Transverse colon (tissue), 4 donors: ENCODE results near the gene PDZRN3. TPM values are rescaled to one million over a fixed set of nuclear protein-coding genes. Genes with fewer than 3 reads are reported as not detected.
A peak's percentile ranks its signal among the peaks of the same experiment; 100 is the strongest.

Experiments
- DNase-seq: peaks from one replicate; pipeline ENCODE4 v3.0.0-alpha.2; 2019
- H3K27ac ChIP-seq, 4 donors: fragments of 200-600 bp; sonication (generic); 2 replicates each; pipeline ENCODE4 v1.5.1; 2016 to 2018; ENCODE audit warnings: inconsistent platforms in 4 of 4
- H3K27me3 ChIP-seq: fragments of 200-600 bp; sonication (generic); 2 replicates; pipeline ENCODE4 v1.5.1; 2017; ENCODE audit warnings: inconsistent platforms
- H3K36me3 ChIP-seq, 4 donors: fragments of 200-600 bp; sonication (generic); 2 replicates each; pipeline ENCODE4 v1.5.1; 2017 to 2019; ENCODE audit warnings: inconsistent platforms in 4 of 4
- H3K4me1 ChIP-seq, 4 donors: fragments of 200-600 bp; sonication (generic); 2 replicates each; pipeline ENCODE4 v1.5.1; 2017 to 2020; ENCODE audit warnings: inconsistent platforms in 4 of 4
- H3K4me3 ChIP-seq, 4 donors: fragments of 200-600 bp; sonication (generic); 1 replicate in 1 of 4; 2 replicates in 3 of 4; pipeline versions ENCODE4 v1.5.1 to v1.6.1; 2017 to 2019; ENCODE audit warnings: inconsistent platforms in 4 of 4
- H3K9me3 ChIP-seq, 2 donors: fragments of 200-600 bp; sonication (generic); 2 replicates each; pipeline ENCODE4 v1.5.1; 2017 to 2019; ENCODE audit warnings: inconsistent platforms in 2 of 2
- CTCF ChIP-seq, 5 experiments: fragments of 200-600 bp in 3 of 5; fragments of 450-650 bp in 2 of 5; sonication (generic) in 3 of 5; IDR thresholded peaks; 1 replicate in 2 of 5; 2 replicates in 3 of 5; pipeline ENCODE4 v1.5.1; 2016 to 2017; ENCODE audit warnings: antibody characterized with exemption in 5 of 5, inconsistent platforms in 3 of 5, mild to moderate bottlenecking in 2 of 5, moderate library complexity in 1 of 5
- EP300 ChIP-seq: sonication (generic); formaldehyde crosslinking; IDR thresholded peaks from one replicate; pipeline ENCODE4 v1.6.1; 2017; ENCODE audit warnings: antibody characterized with exemption, low read depth
- POLR2A ChIP-seq: fragments of 450-650 bp; IDR thresholded peaks from one replicate; pipeline ENCODE4 v1.6.1; 2016; ENCODE audit warnings: antibody characterized with exemption, mild to moderate bottlenecking, moderate library complexity
- POLR2AphosphoS5 ChIP-seq, 3 donors: sonication (generic); formaldehyde crosslinking; IDR thresholded peaks; one replicate each; pipeline ENCODE4 v1.6.1; 2016; ENCODE audit warnings: antibody characterized with exemption in 3 of 3
- WGBS, 2 donors: methylation state at CpG; one replicate each; pipeline ENCODE4 v1.1.5; 2018; ENCODE audit warnings: low coverage in 1 of 2; 5-methylcytosine and 5-hydroxymethylcytosine counted together
- in situ Hi-C, 4 donors: fragments of 200-750 bp; cut with MboI; loops; one replicate each; pipeline versions ENCODE4 v1.15.0 to v1.15.1; 2017; ENCODE audit warnings: low sequenced_read_pairs in 3 of 4, low pct_ligation_motif_present in 1 of 4, low pct_unique_long_range_greater_than_20kb in 1 of 4
- intact Hi-C: fragments of 100-400 bp; cut with DNase I; formaldehyde crosslinking; loops from one replicate; pipeline ENCODE4 v1.15.1; 2023; ENCODE audit warnings: low total_unique reads
- total RNA-seq, 4 donors: library from RNA; depleted of rRNA; stranded (reverse); fragments of >200 nt; gene quantifications; one replicate each; pipeline ENCODE4 v1.1.0, GENCODE V29; 2016

The PDZRN3 gene
- total RNA-seq, 4 donors from 2014 or later = 31.9 to 191 (median 75.3) TPM

DNA sequence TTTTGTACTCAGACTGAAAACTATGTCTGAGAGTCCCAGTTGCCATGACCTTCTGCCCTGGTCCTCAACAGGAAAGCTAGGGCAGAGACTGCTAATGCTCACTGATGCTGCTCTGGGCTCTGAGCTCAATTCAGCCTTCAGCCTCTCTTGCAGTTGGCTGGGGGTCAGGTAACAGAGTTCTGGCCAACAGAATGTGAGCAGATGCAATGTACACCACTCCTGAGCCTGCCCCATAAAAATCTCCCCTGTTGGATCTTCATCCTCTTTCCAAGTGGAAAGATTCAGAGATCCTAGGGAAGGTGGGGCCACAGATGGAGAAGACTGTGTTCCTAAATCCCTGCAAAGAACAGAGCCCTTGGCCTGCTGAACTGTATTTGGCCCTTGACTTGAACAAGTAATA, 87.8 kb downstream of the PDZRN3 start:
- Histone ChIP-seq H3K36me3 (no peaks in the 10 kb centered on the region), H3K4me3 (no peak overlapping the region), H3K9me3 (no peaks in the 10 kb centered on the region), H3K4me1 (peaks cover 8 to 46% (median 13%) of the 10 kb centered on the region in 4 donors), H3K27ac (peak overlapping the region in 3 of 4 donors; percentile 38 to 50 (median 43)), H3K27me3 (no peaks in the 10 kb centered on the region)
- in situ Hi-C loops (no loop called here), intact Hi-C loops (no loop called here)
- DNase-seq = no peak
- TF ChIP-seq EP300 (no peak), POLR2AphosphoS5 (IDR thresholded peaks at IDR 0.05) (peak in 1 of 3 donors; percentile 21)

- peak overlapping the region in 3 of 4 donors; percentile 38 to 50 (median 43) for H3K27ac ChIP-seq
- no peak for TF ChIP-seq CTCF (IDR thresholded peaks at IDR 0.05)
- TF ChIP-seq POLR2A = no peak
- no peak for TF ChIP-seq POLR2AphosphoS5 (IDR thresholded peaks at IDR 0.05)
- DNase-seq = no peak
- no peaks in the 10 kb centered on the region for H3K36me3 ChIP-seq
- H3K4me3 ChIP-seq = no peak overlapping the region
- no peaks in the 10 kb centered on the region for H3K27me3 ChIP-seq
- H3K4me1 ChIP-seq = peaks cover 7 to 42% (median 8%) of the 10 kb centered on the region in 4 donors
- in situ Hi-C loops (no loop called here), intact Hi-C loops (no loop called here)
- WGBS, 2 donors = 73 to 94% methylated on average over 4 of the region's 4 CpGs
- H3K9me3 ChIP-seq = no peaks in the 10 kb centered on the region
Measured at GRCh38 chr3:73536336-73536895, 88.3 kb downstream of the PDZRN3 start.

DNA sequence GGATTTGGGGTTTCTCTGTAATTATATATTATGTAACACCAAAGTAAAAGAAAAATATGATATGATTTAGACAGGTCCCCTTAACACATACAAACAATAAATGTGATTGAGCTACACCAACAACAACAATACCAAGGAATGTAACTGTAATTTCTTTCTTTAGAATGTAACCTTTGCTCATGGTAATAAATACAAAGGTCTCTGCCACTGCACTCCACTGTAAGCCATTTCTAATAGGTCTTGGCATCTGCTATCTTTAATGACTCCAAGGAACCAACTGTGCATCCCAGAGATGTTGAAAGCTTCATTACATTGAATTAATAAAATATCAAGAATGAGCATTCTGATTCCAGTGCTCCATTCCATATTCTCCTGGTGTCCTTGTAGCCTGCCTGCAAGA, 88.8 kb downstream of the PDZRN3 start:
- intact Hi-C loops = no loop called here
- H3K27ac ChIP-seq = peak overlapping the region in 3 of 4 donors; percentile 38 to 50 (median 43)
- in situ Hi-C loops = no loop called here

DNA sequence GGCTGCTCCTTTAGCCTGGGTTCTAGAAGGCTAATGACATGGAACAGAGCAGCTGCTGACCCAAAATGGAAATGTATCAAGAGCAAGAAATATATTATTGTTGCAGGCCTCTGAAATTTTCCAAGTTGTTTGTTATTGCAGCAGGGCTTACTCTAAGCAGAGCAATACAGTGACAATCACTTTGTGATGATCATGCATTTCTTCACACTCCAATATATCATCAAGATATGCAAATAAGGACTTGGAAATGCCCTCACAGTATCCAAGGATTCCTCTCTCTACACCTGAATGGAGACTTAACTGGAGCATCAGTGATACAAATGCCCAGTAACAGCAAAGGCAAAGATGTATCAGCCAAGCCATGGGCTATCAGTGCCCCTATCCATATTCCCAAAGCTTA, 89.6 kb downstream of the PDZRN3 start:
- H3K36me3 ChIP-seq = no peaks in the 10 kb centered on the region
- in situ Hi-C loops (no loop called here), intact Hi-C loops (no loop called here)
- TF ChIP-seq EP300 = no peak
- no peak for TF ChIP-seq POLR2A
- no peak for TF ChIP-seq POLR2AphosphoS5 (IDR thresholded peaks at IDR 0.05)
- no peak for TF ChIP-seq CTCF (IDR thresholded peaks at IDR 0.05)
- DNase-seq = no peak
- no peak overlapping the region for H3K27ac ChIP-seq
- H3K9me3 ChIP-seq = no peaks in the 10 kb centered on the region
- no peak overlapping the region for H3K4me3 ChIP-seq
- peaks cover 8 to 39% (median 9%) of the 10 kb centered on the region in 4 donors for H3K4me1 ChIP-seq
- no peaks in the 10 kb centered on the region for H3K27me3 ChIP-seq

More for the DNA sequence above, 88.8 kb downstream of the PDZRN3 start:
- DNase-seq = no peak
- no peaks in the 10 kb centered on the region for H3K36me3 ChIP-seq
- peaks cover 7 to 37% (median 8%) of the 10 kb centered on the region in 4 donors for H3K4me1 ChIP-seq
- no peak overlapping the region for H3K4me3 ChIP-seq
- no peaks in the 10 kb centered on the region for H3K27me3 ChIP-seq
- TF ChIP-seq EP300 = no peak
- TF ChIP-seq POLR2A = no peak
- no peak for TF ChIP-seq POLR2AphosphoS5 (IDR thresholded peaks at IDR 0.05)
- TF ChIP-seq CTCF (IDR thresholded peaks at IDR 0.05) = no peak
- no peaks in the 10 kb centered on the region for H3K9me3 ChIP-seq

GRCh38 chr3:73530022-73530396, 94.7 kb downstream of the PDZRN3 start:
- no peak overlapping the region for H3K4me3 ChIP-seq
- H3K9me3 ChIP-seq = no peaks in the 10 kb centered on the region
- H3K4me1 ChIP-seq = peaks cover 0 to 25% (median 10%) of the 10 kb centered on the region in 4 donors
- no peaks in the 10 kb centered on the region for H3K36me3 ChIP-seq
- DNase-seq = no peak
- in situ Hi-C loops (no loop called here), intact Hi-C loops (no loop called here)
- 39 to 44% methylated on average over 3 to 4 of the region's 4 CpGs for WGBS, 2 donors
- no peaks in the 10 kb centered on the region for H3K27me3 ChIP-seq
- TF ChIP-seq POLR2A (no peak), EP300 (no peak), POLR2AphosphoS5 (IDR thresholded peaks at IDR 0.05) (peak in 1 of 3 donors; percentile 31)
- peak overlapping the region; percentile 48 to 66 (median 60) for H3K27ac ChIP-seq
